Colonic mucosa (tissue), 4 donors: ENCODE results near the gene DDX6. TPM values are rescaled to one million over a fixed set of nuclear protein-coding genes. Genes with fewer than 3 reads are reported as not detected.
"Not testable (repeated sequence)": the region's sequence is repeated elsewhere in the genome, so short reads cannot be mapped to it uniquely, and the experiment has no call there.

Experiments used
- DNase-seq: peaks from one replicate; pipeline ENCODE4 v3.0.0-alpha.2; 2020
- H3K27ac ChIP-seq: fragments of 200-600 bp; one replicate; pipeline ENCODE4 v1.8.0; 2021
- H3K27me3 ChIP-seq: fragments of 200-600 bp; one replicate; pipeline ENCODE4 v1.8.0; 2021
- H3K36me3 ChIP-seq: fragments of 200-600 bp; one replicate; pipeline ENCODE4 v1.8.0; 2021
- H3K4me1 ChIP-seq: fragments of 200-600 bp; one replicate; pipeline ENCODE4 v1.8.0; 2021; ENCODE audit warnings: mild to moderate bottlenecking
- H3K4me3 ChIP-seq: fragments of 200-600 bp; one replicate; pipeline ENCODE4 v1.8.0; 2021
- H3K9ac ChIP-seq, 2 donors: one replicate each; pipeline ENCODE4 v1.7.0; 2013; ENCODE audit warnings: control low read depth in 2 of 2, low read depth in 2 of 2, low read length in 2 of 2
- H3K9me3 ChIP-seq: fragments of 200-600 bp; one replicate; pipeline ENCODE4 v1.8.0; 2021
- intact Hi-C: fragments of 100-400 bp; cut with DNase I; formaldehyde crosslinking; loops from one replicate; pipeline ENCODE4 v1.14.1; 2022
- total RNA-seq, 2 donors: library from RNA; stranded (reverse); fragmentation: NEBNext Ultra II Directional in 1 of 2; extraction: Animal tissue kit (Norgen Biotek cat#: 25700) in 1 of 2; gene quantifications; one replicate each; pipeline ENCODE4 v1.2.1, GENCODE V29; 2021
- TF ChIP-seq, protein P1 (sequence below): fragments of 200-600 bp; IDR thresholded peaks from one replicate; pipeline ENCODE4 v1.8.0; 2022; ENCODE audit warnings: antibody characterized with exemption, mild to moderate bottlenecking
- donor health status: healthy.
- donor health status: DM: no; HTN: no; CAD: no.
- donor health status: DM: no; HTN: no; CAD: no.

The DDX6 gene
- total RNA-seq, 2 donors from 2014 or later = 79.0 to 108 TPM

DNA sequence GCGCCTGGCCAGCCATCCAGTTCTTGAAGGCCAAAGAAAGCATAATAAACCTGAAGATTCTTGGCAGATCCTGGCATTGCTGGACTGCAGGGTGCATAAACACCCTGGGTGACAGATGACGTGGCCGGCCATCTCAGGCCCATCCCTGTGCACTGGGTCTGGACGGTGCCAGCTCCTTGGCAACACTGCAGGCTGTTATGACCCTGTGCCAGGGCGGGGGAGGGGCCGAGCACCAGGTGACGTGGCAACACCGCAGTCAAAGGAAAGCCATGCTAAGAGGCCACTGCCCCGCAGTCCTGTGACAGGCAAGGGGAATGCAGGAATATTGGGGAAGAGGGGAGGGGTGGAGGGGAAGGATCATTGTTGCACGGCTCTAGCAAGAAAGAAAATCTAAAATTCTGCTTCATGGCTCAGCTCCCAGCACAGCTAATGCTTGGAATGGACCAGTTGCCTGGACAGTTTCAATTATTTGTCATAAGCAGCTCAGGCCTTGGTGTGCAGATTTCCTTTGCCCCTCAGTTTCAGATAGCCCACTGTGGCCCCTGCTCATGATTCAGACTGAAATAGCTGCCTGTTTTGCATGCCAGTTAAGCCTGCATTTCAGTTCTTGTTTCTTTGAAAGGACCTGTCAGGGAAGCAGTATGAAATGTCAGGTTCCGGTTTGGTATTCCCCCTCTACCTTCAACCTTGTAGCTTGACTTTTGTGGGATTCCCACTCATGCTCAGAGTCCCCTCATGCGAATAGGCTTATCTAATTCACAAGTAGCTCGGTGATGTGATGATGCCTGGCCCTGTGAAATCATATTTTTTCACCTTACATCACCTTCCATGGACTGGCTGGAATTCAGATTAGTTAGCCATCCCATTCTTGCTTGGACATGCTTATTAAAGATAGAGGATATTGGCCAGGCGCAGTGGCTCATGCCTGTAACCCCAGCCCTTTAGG, 29.7 kb upstream of the DDX6 start:
- H3K9me3 ChIP-seq = no peaks in the 10 kb centered on the region
- peak; percentile 85 for DNase-seq
- H3K9ac ChIP-seq = peak overlapping the region in 1 of 2 donors; percentile 63
- no peaks in the 10 kb centered on the region for H3K36me3 ChIP-seq
- peaks cover 4% of the 10 kb centered on the region for H3K4me1 ChIP-seq
- TF ChIP-seq, protein P1, sequence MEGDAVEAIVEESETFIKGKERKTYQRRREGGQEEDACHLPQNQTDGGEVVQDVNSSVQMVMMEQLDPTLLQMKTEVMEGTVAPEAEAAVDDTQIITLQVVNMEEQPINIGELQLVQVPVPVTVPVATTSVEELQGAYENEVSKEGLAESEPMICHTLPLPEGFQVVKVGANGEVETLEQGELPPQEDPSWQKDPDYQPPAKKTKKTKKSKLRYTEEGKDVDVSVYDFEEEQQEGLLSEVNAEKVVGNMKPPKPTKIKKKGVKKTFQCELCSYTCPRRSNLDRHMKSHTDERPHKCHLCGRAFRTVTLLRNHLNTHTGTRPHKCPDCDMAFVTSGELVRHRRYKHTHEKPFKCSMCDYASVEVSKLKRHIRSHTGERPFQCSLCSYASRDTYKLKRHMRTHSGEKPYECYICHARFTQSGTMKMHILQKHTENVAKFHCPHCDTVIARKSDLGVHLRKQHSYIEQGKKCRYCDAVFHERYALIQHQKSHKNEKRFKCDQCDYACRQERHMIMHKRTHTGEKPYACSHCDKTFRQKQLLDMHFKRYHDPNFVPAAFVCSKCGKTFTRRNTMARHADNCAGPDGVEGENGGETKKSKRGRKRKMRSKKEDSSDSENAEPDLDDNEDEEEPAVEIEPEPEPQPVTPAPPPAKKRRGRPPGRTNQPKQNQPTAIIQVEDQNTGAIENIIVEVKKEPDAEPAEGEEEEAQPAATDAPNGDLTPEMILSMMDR = no peak
- H3K27me3 ChIP-seq = no peaks in the 10 kb centered on the region
- H3K27ac ChIP-seq = peak overlapping the region; percentile 11
- H3K4me3 ChIP-seq = no peak overlapping the region
- intact Hi-C loops = no loop called here

DNA sequence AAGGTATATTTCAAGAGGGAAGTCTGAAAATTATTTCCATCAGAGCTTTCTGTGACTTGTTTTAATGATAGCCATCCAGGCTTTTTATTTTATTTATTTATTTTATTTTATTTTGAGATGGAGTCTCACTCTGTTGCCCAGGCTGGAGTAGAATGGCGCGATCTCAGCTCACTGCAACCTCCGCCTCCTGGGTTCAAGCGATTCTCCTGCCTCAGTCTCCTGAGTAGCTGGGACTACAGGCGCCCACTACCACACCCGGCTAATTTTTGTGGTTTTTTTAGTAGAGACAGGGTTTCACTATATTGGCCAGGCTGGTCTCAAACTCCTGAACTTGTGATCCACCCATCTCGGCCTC, 29.0 kb upstream of the DDX6 start:
- H3K36me3 ChIP-seq, H3K4me3 ChIP-seq, intact Hi-C loops, H3K9ac ChIP-seq, H3K27me3 ChIP-seq, H3K4me1 ChIP-seq, DNase-seq, H3K9me3 ChIP-seq: not testable (repeated sequence)
- H3K27ac ChIP-seq = peak overlapping the region; percentile 11

DNA sequence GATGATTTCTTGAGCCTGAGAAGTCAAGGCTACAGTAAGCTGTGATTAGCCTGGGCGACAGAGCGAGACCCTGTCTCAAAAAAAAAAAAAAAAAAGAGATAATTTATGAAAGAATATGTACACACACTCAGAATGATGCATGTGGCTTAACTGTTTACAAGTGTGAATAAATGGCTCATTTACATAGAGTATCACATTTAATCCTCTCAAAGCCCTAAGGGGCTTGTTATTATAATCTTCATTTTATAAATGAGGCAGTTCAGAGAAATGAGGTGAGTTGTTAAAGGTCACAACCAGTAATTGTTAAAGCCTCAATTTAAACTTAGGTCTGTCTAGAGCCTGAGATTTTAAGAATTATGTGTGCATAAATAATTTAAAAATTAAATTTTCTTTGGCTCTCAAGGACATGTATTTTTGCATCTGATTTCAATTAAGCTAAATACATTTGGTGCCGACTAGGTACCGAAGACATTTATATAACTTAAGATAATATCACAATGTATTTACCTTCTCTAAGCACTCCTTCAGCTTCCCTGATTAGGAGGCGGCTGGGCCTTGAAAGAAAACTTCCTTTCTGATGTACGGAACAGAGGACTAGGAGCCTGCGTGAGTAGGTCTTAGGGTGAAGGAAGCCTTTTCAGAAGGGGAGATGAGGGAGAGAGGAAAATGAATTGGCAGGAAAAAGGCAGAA, 28.5 kb upstream of the DDX6 start:
- intact Hi-C loops = no loop called here
- DNase-seq = no peak
- H3K27me3 ChIP-seq = no peaks in the 10 kb centered on the region
- H3K36me3 ChIP-seq = no peaks in the 10 kb centered on the region
- TF ChIP-seq, protein P1 = no peak
- no peaks in the 10 kb centered on the region for H3K9me3 ChIP-seq
- peak overlapping the region; percentile 11 for H3K27ac ChIP-seq
- no peak overlapping the region for H3K4me3 ChIP-seq
- H3K4me1 ChIP-seq = peaks cover 4% of the 10 kb centered on the region
- no peak overlapping the region for H3K9ac ChIP-seq

DNA sequence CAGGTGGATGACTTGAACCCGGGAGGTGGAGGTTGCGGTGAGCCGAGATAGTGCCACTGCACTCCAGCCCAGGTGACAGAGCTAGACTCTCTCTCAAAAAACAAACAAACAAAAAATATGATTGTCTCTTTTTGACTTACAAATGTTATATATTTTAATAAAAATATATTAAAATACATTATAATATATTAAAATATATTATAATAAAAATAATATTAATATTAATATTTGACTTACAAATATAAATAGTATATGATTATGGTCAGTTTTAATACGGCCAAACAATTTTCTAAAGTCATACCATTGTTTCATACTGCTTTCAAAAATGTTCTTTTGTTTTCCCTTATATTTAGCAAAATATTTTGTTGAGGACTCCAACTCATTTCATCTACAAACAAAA, 27.2 kb upstream of the DDX6 start:
- Histone ChIP-seq H3K27ac (no peak overlapping the region), H3K27me3 (no peaks in the 10 kb centered on the region), H3K4me1 (peaks cover 4% of the 10 kb centered on the region), H3K4me3 (no peak overlapping the region), H3K9me3 (no peaks in the 10 kb centered on the region), H3K9ac (no peak overlapping the region), H3K36me3 (no peaks in the 10 kb centered on the region)
- TF ChIP-seq, protein P1 = no peak
- intact Hi-C loops = no loop called here
- no peak for DNase-seq

DNA sequence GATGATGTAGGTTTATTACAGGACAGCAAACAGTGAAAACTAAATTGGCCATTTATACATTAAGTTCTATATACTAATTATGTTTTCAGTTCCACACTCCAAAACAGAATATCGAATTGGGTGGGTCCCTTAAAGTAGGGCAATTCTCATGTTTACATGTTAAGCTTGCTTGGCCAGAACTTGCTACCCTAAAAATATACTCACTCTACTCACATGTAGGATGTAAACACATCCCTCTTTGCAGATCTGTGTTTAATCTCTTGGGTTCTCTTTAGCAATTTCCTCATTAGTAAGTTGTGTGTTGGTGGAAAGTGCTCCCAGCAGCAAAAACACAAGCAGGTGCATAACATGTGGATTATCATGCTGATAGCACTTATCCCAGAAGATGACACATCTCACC, 22.6 kb upstream of the DDX6 start:
- DNase-seq = no peak
- no peaks in the 10 kb centered on the region for H3K9me3 ChIP-seq
- no peaks in the 10 kb centered on the region for H3K36me3 ChIP-seq
- H3K27me3 ChIP-seq = no peaks in the 10 kb centered on the region
- no peak overlapping the region for H3K4me3 ChIP-seq
- H3K9ac ChIP-seq = no peak overlapping the region
- H3K4me1 ChIP-seq = no peaks in the 10 kb centered on the region
- H3K27ac ChIP-seq = no peak overlapping the region
- TF ChIP-seq, protein P1 = no peak
- intact Hi-C loops = no loop called here

DNA sequence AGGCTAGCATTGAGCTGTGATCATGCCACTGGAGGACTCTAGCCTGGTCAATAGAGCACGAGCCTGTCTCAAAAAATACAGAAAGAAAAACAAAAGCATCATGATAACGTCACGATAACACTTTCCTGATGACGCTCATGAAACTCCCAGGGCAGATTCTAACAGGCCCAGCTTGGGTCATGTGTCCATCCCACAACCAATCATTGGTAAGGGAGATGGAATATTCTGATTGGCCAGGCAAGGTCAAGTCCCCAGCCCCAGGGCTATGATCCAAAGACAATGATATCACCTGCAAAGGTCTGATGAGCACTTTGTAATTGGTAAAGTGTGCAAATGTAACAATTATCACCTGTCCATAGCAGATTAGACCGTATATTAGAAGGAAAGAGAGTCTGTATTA, 21.5 kb upstream of the DDX6 start:
- intact Hi-C loops = no loop called here
- Histone ChIP-seq H3K4me1 (no peaks in the 10 kb centered on the region), H3K4me3 (no peak overlapping the region), H3K9ac (no peak overlapping the region), H3K9me3 (no peaks in the 10 kb centered on the region), H3K27ac (no peak overlapping the region), H3K27me3 (no peaks in the 10 kb centered on the region), H3K36me3 (no peaks in the 10 kb centered on the region)
- TF ChIP-seq, protein P1 = no peak
- no peak for DNase-seq
